GM12878 (cell line): ENCODE measurements around the gene PARK7. TPM values are rescaled to one million over a fixed set of nuclear protein-coding genes. Genes with fewer than 3 reads are reported as not detected.

Experiments
- ATAC-seq: fragments of 200-7000 bp; cut with Tn5 transposase; 3 replicates; pipeline ENCODE4 v1.9.1; 2020; ENCODE audit warnings: mild to moderate bottlenecking, moderate library complexity
- BruUV-seq: library from RNA; stranded (reverse); fragments of 400-500 nt; replicated peaks from 2 replicates; lab custom pipeline; 2021; lab: Mats Ljungman, UMichigan
- CTCF ChIA-PET: fragments of 300-600 bp; sonication (Branson Sonifier 250); formaldehyde crosslinking; extraction: SDS; loops from one replicate; lab custom pipeline; 2021; ENCODE audit warnings: inconsistent platforms; lab: Yijun Ruan, JAX
- POLR2A ChIA-PET: fragments of 350-600 bp; formaldehyde crosslinking; extraction: SDS; loops from one replicate; lab custom pipeline; 2021; ENCODE audit warnings: inconsistent platforms; lab: Charles Lee
- RAD21 ChIA-PET: fragments of 300-600 bp; sonication (Branson Sonifier 250); formaldehyde crosslinking; loops from one replicate; lab custom pipeline; 2023; ENCODE audit warnings: antibody characterized with exemption; ENCODE audit not compliant: unreplicated experiment; lab: Charles Lee
- SMC1A ChIA-PET: fragments of 300-600 bp; sonication (Branson Sonifier 250); formaldehyde crosslinking; loops from one replicate; lab custom pipeline; 2023; ENCODE audit not compliant: unreplicated experiment, uncharacterized antibody; lab: Charles Lee
- DNase-seq: peaks from one replicate; pipeline ENCODE4 v3.0.0-alpha.2; 2011; ENCODE audit warnings: low read depth, low spot score
- FAIRE-seq: peaks from 3 replicates; lab custom pipeline; 2011; peaks lifted over from hg19 to GRCh38; lab: Jason Lieb, UNC
- H2AFZ ChIP-seq: 2 replicates; pipeline ENCODE4 v1.6.0; 2011; ENCODE audit warnings: low read depth, low read length, control low read depth; ENCODE audit not compliant: control insufficient read depth
- H3K27ac ChIP-seq: 2 replicates; pipeline ENCODE4 v1.5.1; 2011; ENCODE audit warnings: control low read depth; ENCODE audit not compliant: control insufficient read depth, insufficient read depth
- H3K27me3 ChIP-seq, 2 experiments: replicated peaks in 1 of 2; 2 replicates each; pipeline versions ENCODE4 v1.6.0 to v1.6.1; 2011; ENCODE audit warnings: low read length in 1 of 2; ENCODE audit not compliant: control insufficient read depth in 2 of 2, insufficient read depth in 2 of 2
- H3K36me3 ChIP-seq, 2 experiments: 2 replicates each; pipeline ENCODE4 v1.5.1; 2011; ENCODE audit warnings: low read length in 1 of 2; ENCODE audit not compliant: control insufficient read depth in 2 of 2, insufficient read depth in 2 of 2
- H3K4me1 ChIP-seq: 2 replicates; pipeline ENCODE4 v1.6.1; 2011; ENCODE audit warnings: mild to moderate bottlenecking, low read length, moderate library complexity, mixed read lengths; ENCODE audit not compliant: control insufficient read depth, insufficient read depth
- H3K4me2 ChIP-seq: 2 replicates; pipeline ENCODE4 v1.6.0; 2011; ENCODE audit warnings: control low read depth; ENCODE audit not compliant: control insufficient read depth, insufficient read depth
- H3K4me3 ChIP-seq: fragments of 200-600 bp; sonication (generic); 2 replicates; pipeline ENCODE4 v1.5.1; 2016
- H3K79me2 ChIP-seq: 2 replicates; pipeline ENCODE4 v1.6.0; 2011; ENCODE audit warnings: low read length; ENCODE audit not compliant: control insufficient read depth, insufficient read depth
- H3K9ac ChIP-seq: 2 replicates; pipeline ENCODE4 v1.8.0; 2011; ENCODE audit warnings: low read length, control low read depth, mixed read lengths; ENCODE audit not compliant: control insufficient read depth, insufficient read depth
- H3K9me3 ChIP-seq: replicated peaks from 3 replicates; pipeline ENCODE4 v1.5.1; 2011; ENCODE audit warnings: mild to moderate bottlenecking, low read length; ENCODE audit not compliant: control insufficient read depth, insufficient read depth
- H4K20me1 ChIP-seq: 2 replicates; pipeline ENCODE4 v1.6.0; 2011; ENCODE audit not compliant: control insufficient read depth, insufficient read depth
- ASH2L ChIP-seq: fragments of 300-600, 200-600 bp; sonication (generic); IDR thresholded peaks from 2 replicates; pipeline ENCODE4 v1.6.1; 2017; ENCODE audit warnings: low read depth, mild to moderate bottlenecking, borderline replicate concordance
- BRCA1 ChIP-seq: IDR thresholded peaks from 2 replicates; pipeline ENCODE4 v1.6.1; 2011; ENCODE audit warnings: low read depth, low read length, improper control_type of control experiment
- CBX3 ChIP-seq: fragments of 200-600 bp; sonication (generic); IDR thresholded peaks from 2 replicates; pipeline ENCODE4 v1.6.1; 2016; ENCODE audit warnings: low read depth, borderline replicate concordance
- CEBPB ChIP-seq, 2 experiments: fragments of 150-350 bp in 1 of 2; IDR thresholded peaks; 2 replicates each; pipeline ENCODE4 v1.6.1; 2012 to 2014; ENCODE audit warnings: low read depth in 2 of 2, low read length in 2 of 2, borderline replicate concordance in 1 of 2, inconsistent platforms in 1 of 2
- CHD2 ChIP-seq: IDR thresholded peaks from 2 replicates; pipeline ENCODE4 v1.6.1; 2011; ENCODE audit warnings: low read depth, low read length, improper control_type of control experiment, borderline replicate concordance
- GABPA ChIP-seq: IDR thresholded peaks from 2 replicates; pipeline ENCODE4 v1.6.1; 2014; ENCODE audit warnings: antibody characterized with exemption, low read depth, mild to moderate bottlenecking, inconsistent platforms
- KDM1A ChIP-seq: fragments of 200-600 bp; sonication (generic); IDR thresholded peaks from 2 replicates; pipeline ENCODE4 v1.6.1; 2016; ENCODE audit warnings: borderline replicate concordance
- MYB ChIP-seq: fragments of 150-350 bp; IDR thresholded peaks from 2 replicates; pipeline ENCODE4 v1.6.1; 2014; ENCODE audit warnings: mild to moderate bottlenecking, low read depth, low read length, borderline replicate concordance
- PML ChIP-seq: IDR thresholded peaks from 2 replicates; pipeline ENCODE4 v1.6.1; 2012; ENCODE audit warnings: low read length, inconsistent platforms
- RAD51 ChIP-seq: fragments of 450-650 bp; IDR thresholded peaks from 2 replicates; pipeline ENCODE4 v1.6.1; 2016; ENCODE audit warnings: moderate library complexity, mild to moderate bottlenecking, inconsistent platforms
- RBBP5 ChIP-seq: fragments of 200-600 bp; sonication (generic); conservative IDR thresholded peaks from 2 replicates; pipeline ENCODE4 v1.6.1; 2016
- SPI1 ChIP-seq: IDR thresholded peaks from 2 replicates; pipeline ENCODE4 v1.6.1; 2011; ENCODE audit warnings: low read depth, mild to moderate bottlenecking, low read length, moderate library complexity, borderline replicate concordance; ENCODE audit not compliant: insufficient read depth
- USF1 ChIP-seq: IDR thresholded peaks from 2 replicates; pipeline ENCODE4 v1.6.1; 2011; ENCODE audit warnings: borderline replicate concordance, low read depth, mild to moderate bottlenecking, moderate library complexity, mixed read lengths, low read length; ENCODE audit not compliant: insufficient read depth; ENCODE audit errors: extremely low read length
- ZBTB4 ChIP-seq: fragments of 450-650 bp; formaldehyde crosslinking; IDR thresholded peaks from 2 replicates; pipeline ENCODE4 v1.4.0; 2022; ENCODE audit warnings: mild to moderate bottlenecking, moderate library complexity
- ZNF207 ChIP-seq: fragments of 450-650 bp; IDR thresholded peaks from 2 replicates; pipeline ENCODE4 v1.6.1; 2014; ENCODE audit warnings: antibody characterized with exemption, mild to moderate bottlenecking, borderline replicate concordance
- ZNF274 ChIP-seq: IDR thresholded peaks from one replicate; pipeline ENCODE4 v1.8.0; 2011; ENCODE audit not compliant: insufficient read length, insufficient read depth
- WGBS: methylation state at CpG from one replicate; pipeline ENCODE4 v1.1.6; 2016; ENCODE audit warnings: low lambda C conversion rate; ENCODE audit not compliant: insufficient replicate concordance, insufficient coverage; ENCODE audit errors: missing lambda C conversion rate; 5-methylcytosine and 5-hydroxymethylcytosine counted together
- in situ Hi-C: fragments of 300-500 bp; cut with MboI; formaldehyde crosslinking; loops from 9 replicates; pipeline ENCODE4 v1.14.3; 2018; ENCODE audit warnings: mixed read lengths
- intact Hi-C: fragments of 100-400 bp; cut with micrococcal nuclease; formaldehyde crosslinking; loops from one replicate; pipeline ENCODE4 v1.14.2; 2022; ENCODE audit not compliant: unreplicated experiment
- polyA plus RNA-seq, 11 experiments: library from polyadenylated mRNA; depleted of rRNA in 4 of 11; unstranded in 6 of 11; stranded (reverse) in 5 of 11; fragments of >200 nt; fragmentation: Nextera tagmentation in 4 of 11; fragmentation: Illumina TruSeq in 1 of 11; extraction: Ambion mirVana in 4 of 11; extraction: Trizol in 1 of 11; gene quantifications; 1 replicate in 1 of 11; 2 replicates in 10 of 11; pipeline versions ENCODE4 v1.2.1 to v1.2.3, GENCODE V29; 2011 to 2016; ENCODE audit warnings: inconsistent platforms in 2 of 11, missing spikeins in 2 of 11, low read depth in 1 of 11
- total RNA-seq, 4 experiments: library from RNA; depleted of rRNA in 3 of 4; stranded (reverse); fragments of >200 nt in 3 of 4; fragmentation: Illumina TruSeq in 1 of 4; extraction: Trizol in 1 of 4; gene quantifications; 2 replicates each; pipeline versions ENCODE4 v1.2.1 to v1.2.3, GENCODE V29; 2013 to 2021
- TF ChIP-seq, protein P1 (sequence below): fragments of 450-650 bp; IDR thresholded peaks from 2 replicates; pipeline ENCODE4 v1.6.1; 2017; ENCODE audit warnings: low read depth, mild to moderate bottlenecking, moderate library complexity

The PARK7 gene
- total and polyA plus RNA-seq, 10 of the 15 experiments (the other 5 are each of a cell fraction or from before 2014, with no cell fraction given) = 267 to 1,056 (median 495) TPM

DNA sequence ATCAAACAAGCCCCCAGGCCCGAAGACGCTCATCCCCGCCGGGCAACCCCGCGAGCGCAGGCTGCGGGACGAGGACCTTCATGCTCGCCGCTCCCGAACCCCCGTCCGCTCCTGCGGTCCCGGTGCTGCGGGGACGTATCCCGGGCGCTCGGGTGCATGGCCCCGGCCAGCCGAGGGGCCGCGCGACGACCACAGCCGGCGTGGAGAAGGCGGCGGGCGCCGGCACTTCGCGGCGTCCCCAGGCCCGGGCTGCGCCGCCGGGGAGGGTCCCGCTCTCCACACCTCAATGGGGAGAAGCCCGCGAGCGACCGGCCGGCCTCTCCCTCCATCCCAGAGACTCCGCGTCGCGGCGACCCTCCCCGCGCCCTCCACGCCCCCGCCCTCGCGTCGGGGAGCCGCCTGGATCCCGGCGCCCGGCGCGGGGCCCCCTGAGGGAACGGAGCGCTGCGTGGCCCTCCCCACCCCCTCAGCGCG is 64.2 kb downstream of the PARK7 start:
- Histone ChIP-seq H3K27me3 (peaks cover 0 to 4% of the 10 kb centered on the region in 2 experiments; a peak in 1 of 4 replicates), H3K4me2 (peak overlapping the region; percentile 77), H3K4me1 (peaks cover 5% of the 10 kb centered on the region), H4K20me1 (no peaks in the 10 kb centered on the region), H3K79me2 (no peaks in the 10 kb centered on the region), H3K27ac (no peak overlapping the region), H3K36me3 (no peaks in the 10 kb centered on the region), H2AFZ (peak overlapping the region; percentile 54), H3K4me3 (peak overlapping the region; percentile 75), H3K9ac (peak overlapping the region; percentile 35; the same call in 1 of the 2 replicates), H3K9me3 (no peaks in the 10 kb centered on the region)
- POLR2A ChIA-PET = interaction anchor here (0.6 kb wide), 1 partner anchor 44 kb away, joined by 4 read pairs; no protein-coding TSS in a partner anchor
- BruUV-seq = no TSS peak
- FAIRE-seq (no peak), DNase-seq (no peak), ATAC-seq (peak; percentile 17)
- no peak for TF ChIP-seq CBX3
- TF ChIP-seq ZBTB4 (CRISPR knock-in tag) = no peak
- TF ChIP-seq, protein P1, sequence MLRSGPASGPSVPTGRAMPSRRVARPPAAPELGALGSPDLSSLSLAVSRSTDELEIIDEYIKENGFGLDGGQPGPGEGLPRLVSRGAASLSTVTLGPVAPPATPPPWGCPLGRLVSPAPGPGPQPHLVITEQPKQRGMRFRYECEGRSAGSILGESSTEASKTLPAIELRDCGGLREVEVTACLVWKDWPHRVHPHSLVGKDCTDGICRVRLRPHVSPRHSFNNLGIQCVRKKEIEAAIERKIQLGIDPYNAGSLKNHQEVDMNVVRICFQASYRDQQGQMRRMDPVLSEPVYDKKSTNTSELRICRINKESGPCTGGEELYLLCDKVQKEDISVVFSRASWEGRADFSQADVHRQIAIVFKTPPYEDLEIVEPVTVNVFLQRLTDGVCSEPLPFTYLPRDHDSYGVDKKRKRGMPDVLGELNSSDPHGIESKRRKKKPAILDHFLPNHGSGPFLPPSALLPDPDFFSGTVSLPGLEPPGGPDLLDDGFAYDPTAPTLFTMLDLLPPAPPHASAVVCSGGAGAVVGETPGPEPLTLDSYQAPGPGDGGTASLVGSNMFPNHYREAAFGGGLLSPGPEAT = no peak
- TF ChIP-seq ASH2L = no peak
- TF ChIP-seq ZNF207 = no peak
- no peak for TF ChIP-seq CEBPB (IDR thresholded peaks at IDR 0.05; ENCODE audit: borderline replicate concordance in 1 of 2, low read depth in 2 of 2, low read length in 2 of 2)
- TF ChIP-seq KDM1A = no peak
- no peak for TF ChIP-seq BRCA1
- TF ChIP-seq SPI1 = no peak
- no peak for TF ChIP-seq RAD51
- no peak for TF ChIP-seq ZNF274
- no peak for TF ChIP-seq RBBP5
- TF ChIP-seq USF1 = no peak
- TF ChIP-seq GABPA = no peak
- TF ChIP-seq CHD2 = no peak
- TF ChIP-seq PML = no peak
- no peak for TF ChIP-seq MYB
- WGBS = 27% methylated on average over 19 of the region's 69 CpGs
- SMC1A ChIA-PET = interaction anchor here (2.5 kb wide), 1 partner anchor 10 kb away, joined by 11 read pairs; no protein-coding TSS in a partner anchor
- CTCF ChIA-PET = no interaction called here
- RAD21 ChIA-PET = interaction anchor here (1.3 kb wide), 1 partner anchor 289 kb away, joined by 3 read pairs; no protein-coding TSS in a partner anchor
- intact Hi-C loops = loop anchor here (5.0 kb wide), 1 partner anchor 142 kb away; no protein-coding TSS in a partner anchor
- in situ Hi-C loops = no loop called here
